Activated gamma-delta T cell (primary cell): ENCODE data around the gene PTRH1.

ENCODE experiments used
- DNase-seq: peaks from one replicate; lab custom pipeline; 2025; lab: John Stamatoyannopoulos, UW

PTRH1 gene

GRCh38 chr9:127720031-127720864 is 4.8 kb upstream of the PTRH1 start:
- DNase-seq, result no peak

- no peak for DNase-seq
Measured at GRCh38 chr9:127717766-127718165, 2.3 kb upstream of the PTRH1 start.

GRCh38 chr9:127716412-127716811 is 949 bp upstream of the PTRH1 start:
- DNase-seq, result no peak

GRCh38 chr9:127714951-127715469 is 453 bp downstream of the PTRH1 start:
- DNase-seq, result no peak

- no peak for DNase-seq
Measured at GRCh38 chr9:127714020-127714750, 1.3 kb downstream of the PTRH1 start.

GRCh38 chr9:127712867-127713266 is 2.6 kb downstream of the PTRH1 start:
- DNase-seq, result no peak

GRCh38 chr9:127712371-127712770 is 3.1 kb downstream of the PTRH1 start:
- no peak for DNase-seq

- DNase-seq, result no peak
Measured at GRCh38 chr9:127711831-127712274, 3.6 kb downstream of the PTRH1 start.

GRCh38 chr9:127711226-127711701 is 4.2 kb downstream of the PTRH1 start:
- DNase-seq, result no peak

- no peak for DNase-seq
Measured at GRCh38 chr9:127710204-127710783, 5.2 kb downstream of the PTRH1 start.

- DNase-seq, result no peak
Measured at GRCh38 chr9:127708952-127709587, 6.4 kb downstream of the PTRH1 start.

- DNase-seq, result no peak
Measured at GRCh38 chr9:127707766-127708165, 7.7 kb downstream of the PTRH1 start.

- no peak for DNase-seq
Measured at GRCh38 chr9:127706836-127707241, 8.6 kb downstream of the PTRH1 start, which contains the start of gene CFAP157. Gene CFAP157 (plus strand): TSS chr9:127706988. CDS start chr9:127707032, 44 bp downstream.

GRCh38 chr9:127705577-127706379 is 9.7 kb downstream of the PTRH1 start:
- DNase-seq, result no peak

- DNase-seq, result no peak
Measured at GRCh38 chr9:127703289-127703946, 12.0 kb downstream of the PTRH1 start.

GRCh38 chr9:127700594-127701255 is 14.7 kb downstream of the PTRH1 start:
- DNase-seq, result no peak

GRCh38 chr9:127700140-127700539 is 15.3 kb downstream of the PTRH1 start:
- DNase-seq, result no peak

- peak; percentile 69 for DNase-seq
Measured at GRCh38 chr9:127698985-127699670, 16.3 kb downstream of the PTRH1 start.

- no peak for DNase-seq
Measured at GRCh38 chr9:127698386-127698785, 17.1 kb downstream of the PTRH1 start.
